Parathyroid adenoma (tissue), 2 donors: ENCODE results near the gene EEPD1.

ENCODE experiments used
- H2AFZ ChIP-seq: fragments of 300-600 bp; sonication (generic); one replicate; pipeline ENCODE4 v1.7.0; 2017; ENCODE audit warnings: antibody characterized with exemption, mild to moderate bottlenecking
- H3K27ac ChIP-seq: fragments of 300-600 bp; sonication (generic); one replicate; pipeline ENCODE4 v1.7.0; 2017
- H3K27me3 ChIP-seq: fragments of 300-600 bp; sonication (generic); one replicate; pipeline ENCODE4 v1.7.0; 2017; ENCODE audit warnings: low read length; ENCODE audit not compliant: control insufficient read depth, insufficient read depth
- H3K36me3 ChIP-seq: fragments of 300-600 bp; sonication (generic); one replicate; pipeline ENCODE4 v1.7.0; 2017; ENCODE audit warnings: low read length; ENCODE audit not compliant: control insufficient read depth, insufficient read depth
- H3K4me1 ChIP-seq: fragments of 300-600 bp; sonication (generic); one replicate; pipeline ENCODE4 v1.7.0; 2017; ENCODE audit warnings: control low read depth
- H3K4me2 ChIP-seq: fragments of 300-600 bp; sonication (generic); one replicate; pipeline ENCODE4 v1.7.0; 2017; ENCODE audit warnings: low read length
- H3K4me3 ChIP-seq: fragments of 300-600 bp; sonication (generic); one replicate; pipeline ENCODE4 v1.7.0; 2017; ENCODE audit warnings: low read depth, low read length
- H3K79me2 ChIP-seq: fragments of 300-600 bp; sonication (generic); one replicate; pipeline ENCODE4 v1.7.0; 2017; ENCODE audit warnings: control low read depth
- H3K9ac ChIP-seq: fragments of 300-600 bp; sonication (generic); one replicate; pipeline ENCODE4 v1.7.0; 2017; ENCODE audit warnings: mild to moderate bottlenecking
- H3K9me3 ChIP-seq: fragments of 300-600 bp; sonication (generic); one replicate; pipeline ENCODE4 v1.7.0; 2017; ENCODE audit warnings: low read length; ENCODE audit not compliant: control insufficient read depth
- TF ChIP-seq, protein P1 (sequence below): fragments of 300-600 bp; sonication (generic); IDR thresholded peaks from one replicate; pipeline ENCODE4 v1.7.0; 2017; ENCODE audit warnings: antibody characterized with exemption, mild to moderate bottlenecking
- donor health status: primary hyperparathyroidism.

Gene EEPD1

GRCh38 chr7:36208426-36208825 lies 55.4 kb downstream of the EEPD1 start:
- Histone ChIP-seq H3K4me3 (no peak overlapping the region), H3K27ac (peak overlapping the region; percentile 3), H3K27me3 (no peaks in the 10 kb centered on the region), H3K4me2 (no peak overlapping the region), H3K9ac (no peak overlapping the region), H3K4me1 (peaks cover 14% of the 10 kb centered on the region), H3K36me3 (no peaks in the 10 kb centered on the region), H3K79me2 (no peaks in the 10 kb centered on the region), H2AFZ (no peak overlapping the region), H3K9me3 (no peaks in the 10 kb centered on the region)
- TF ChIP-seq, protein P1, sequence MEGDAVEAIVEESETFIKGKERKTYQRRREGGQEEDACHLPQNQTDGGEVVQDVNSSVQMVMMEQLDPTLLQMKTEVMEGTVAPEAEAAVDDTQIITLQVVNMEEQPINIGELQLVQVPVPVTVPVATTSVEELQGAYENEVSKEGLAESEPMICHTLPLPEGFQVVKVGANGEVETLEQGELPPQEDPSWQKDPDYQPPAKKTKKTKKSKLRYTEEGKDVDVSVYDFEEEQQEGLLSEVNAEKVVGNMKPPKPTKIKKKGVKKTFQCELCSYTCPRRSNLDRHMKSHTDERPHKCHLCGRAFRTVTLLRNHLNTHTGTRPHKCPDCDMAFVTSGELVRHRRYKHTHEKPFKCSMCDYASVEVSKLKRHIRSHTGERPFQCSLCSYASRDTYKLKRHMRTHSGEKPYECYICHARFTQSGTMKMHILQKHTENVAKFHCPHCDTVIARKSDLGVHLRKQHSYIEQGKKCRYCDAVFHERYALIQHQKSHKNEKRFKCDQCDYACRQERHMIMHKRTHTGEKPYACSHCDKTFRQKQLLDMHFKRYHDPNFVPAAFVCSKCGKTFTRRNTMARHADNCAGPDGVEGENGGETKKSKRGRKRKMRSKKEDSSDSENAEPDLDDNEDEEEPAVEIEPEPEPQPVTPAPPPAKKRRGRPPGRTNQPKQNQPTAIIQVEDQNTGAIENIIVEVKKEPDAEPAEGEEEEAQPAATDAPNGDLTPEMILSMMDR, result no peak

DNA sequence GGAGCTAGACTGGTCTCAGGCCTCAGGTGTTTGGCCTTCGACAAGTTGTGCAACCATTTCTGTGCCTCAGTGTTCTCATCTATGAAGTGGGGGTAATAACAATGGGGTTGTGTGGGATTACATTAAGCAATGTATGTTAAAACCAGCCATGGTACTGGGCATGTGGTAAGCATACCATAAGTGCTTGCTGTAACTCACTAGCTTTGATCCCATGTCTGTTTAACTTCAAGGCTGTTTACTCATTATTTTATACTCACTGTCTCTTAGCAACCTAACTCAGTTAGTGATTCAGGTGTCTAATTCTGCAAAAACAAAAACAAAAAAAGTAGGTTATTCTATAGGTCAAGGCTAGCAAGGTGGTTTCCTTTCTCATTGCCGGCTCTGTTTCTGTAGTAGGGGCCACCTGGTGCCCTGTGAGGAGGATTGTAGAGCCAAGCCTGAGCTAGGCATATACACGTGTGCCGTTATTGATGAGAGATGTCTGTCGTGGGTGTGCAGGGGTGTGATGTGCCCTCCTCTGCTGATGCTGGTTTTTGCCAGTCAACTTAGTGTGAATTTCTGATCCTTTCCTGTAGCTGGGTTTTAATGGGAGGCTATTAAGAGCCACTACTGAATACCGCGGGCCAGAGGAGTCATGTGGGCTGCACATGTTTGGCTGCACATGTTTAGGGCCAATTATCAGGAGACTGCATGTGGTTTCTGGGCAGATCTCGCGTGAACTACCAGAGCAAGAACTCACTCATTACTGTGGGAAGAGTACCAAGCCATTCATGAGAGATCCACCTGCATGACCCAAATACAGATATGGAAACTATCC lies 56.2 kb downstream of the EEPD1 start:
- H3K4me1 ChIP-seq, result peaks cover 14% of the 10 kb centered on the region
- no peak overlapping the region for H3K9ac ChIP-seq
- no peaks in the 10 kb centered on the region for H3K27me3 ChIP-seq
- H3K79me2 ChIP-seq, result no peaks in the 10 kb centered on the region
- H3K27ac ChIP-seq, result no peak overlapping the region
- H2AFZ ChIP-seq, result no peak overlapping the region
- H3K4me3 ChIP-seq, result no peak overlapping the region
- no peak overlapping the region for H3K4me2 ChIP-seq
- H3K9me3 ChIP-seq, result no peaks in the 10 kb centered on the region
- TF ChIP-seq, protein P1, result no peak
- no peaks in the 10 kb centered on the region for H3K36me3 ChIP-seq

DNA sequence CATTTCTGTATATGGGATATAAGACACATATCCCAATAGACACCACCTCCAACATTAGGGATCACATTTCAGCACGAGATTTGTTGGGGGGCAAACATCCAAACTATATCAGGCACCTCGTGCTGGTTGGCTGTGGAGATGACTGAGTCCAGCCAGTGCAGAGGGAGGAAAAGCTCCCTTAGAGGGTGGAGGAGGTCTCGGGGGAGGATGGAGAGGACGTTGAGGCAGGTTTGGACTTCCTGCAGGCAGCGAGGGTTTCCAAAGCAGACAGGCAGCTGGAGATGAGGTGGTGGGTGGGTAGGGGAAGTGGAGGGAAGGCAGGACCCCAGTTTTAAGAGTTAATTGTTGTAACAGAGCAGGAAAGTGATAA lies 56.7 kb downstream of the EEPD1 start:
- Histone ChIP-seq H3K9me3 (no peaks in the 10 kb centered on the region), H3K79me2 (no peaks in the 10 kb centered on the region), H2AFZ (no peak overlapping the region), H3K4me3 (no peak overlapping the region), H3K27ac (no peak overlapping the region), H3K36me3 (no peaks in the 10 kb centered on the region), H3K4me2 (no peak overlapping the region), H3K27me3 (no peaks in the 10 kb centered on the region), H3K9ac (no peak overlapping the region), H3K4me1 (peaks cover 14% of the 10 kb centered on the region)
- TF ChIP-seq, protein P1, result no peak

GRCh38 chr7:36210291-36210922 lies 57.4 kb downstream of the EEPD1 start:
- Histone ChIP-seq H3K9ac (no peak overlapping the region), H3K79me2 (no peaks in the 10 kb centered on the region), H3K4me3 (no peak overlapping the region), H2AFZ (no peak overlapping the region), H3K27ac (no peak overlapping the region), H3K9me3 (no peaks in the 10 kb centered on the region), H3K4me2 (no peak overlapping the region), H3K36me3 (no peaks in the 10 kb centered on the region), H3K27me3 (no peaks in the 10 kb centered on the region), H3K4me1 (peaks cover 14% of the 10 kb centered on the region)
- TF ChIP-seq, protein P1, result no peak
